HG03469 (cell line): ENCODE data around the gene FXR2.
"Not testable (repeated sequence)": the region's sequence is repeated elsewhere in the genome, so short reads cannot be mapped to it uniquely, and the experiment has no call there.

Source experiments
- ATAC-seq: cut with Tn5 transposase; IDR thresholded peaks from one replicate; pipeline ENCODE4 v1.9.1; 2021; ENCODE audit warnings: mild to moderate bottlenecking, moderate library complexity, moderate number of reproducible peaks; ENCODE audit not compliant: unreplicated experiment

The FXR2 gene

DNA sequence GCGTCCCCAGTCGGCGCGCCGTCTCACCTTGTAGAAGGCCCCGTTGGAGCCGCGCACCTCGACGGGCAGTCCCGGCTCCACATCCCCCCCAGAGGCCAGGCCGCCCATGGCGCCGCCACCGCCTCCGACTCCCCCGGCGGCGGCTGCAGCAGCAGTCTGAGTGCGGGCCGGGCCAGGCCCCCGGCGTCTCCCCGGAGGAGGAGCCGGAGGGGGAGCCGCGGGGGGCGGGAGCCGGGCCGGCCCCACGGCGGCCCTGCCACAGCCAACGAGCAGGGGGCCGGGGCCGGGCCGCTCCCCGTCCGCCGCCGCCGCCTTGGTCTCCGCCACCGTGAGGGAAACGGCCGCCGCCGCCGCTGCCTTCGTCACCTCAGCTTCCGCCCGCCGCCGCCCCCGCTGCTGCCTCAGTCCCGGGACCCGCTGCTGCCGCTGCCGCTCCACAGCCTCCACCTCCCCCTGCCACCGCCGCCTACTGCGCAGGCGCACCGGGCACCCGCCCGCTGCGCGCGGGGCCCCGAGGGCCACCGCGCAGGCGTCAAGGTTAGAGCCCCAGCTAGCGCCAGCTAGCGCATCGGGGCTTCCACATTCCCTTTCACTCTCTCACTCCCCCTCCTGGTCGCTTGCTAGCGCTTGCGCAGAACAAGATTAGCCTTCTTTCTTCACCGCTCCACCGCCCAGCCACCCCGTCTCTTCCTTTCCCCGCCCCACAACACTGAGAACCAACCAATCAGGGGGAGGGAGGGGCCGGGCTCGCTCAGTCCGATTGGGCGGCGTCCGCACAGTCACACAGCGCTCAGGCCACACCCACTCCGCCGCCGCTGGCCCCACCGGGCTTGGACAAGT is at the start of gene FXR2:
Gene FXR2 (minus strand): TSS at position 473 of the 840 bp plus-strand sequence. CDS start 365 bp downstream, at position 108.
- ATAC-seq = peak; percentile 71

GRCh38 chr17:7656958-7657609 is 42.4 kb upstream of the FXR2 start:
- no peak for ATAC-seq

DNA sequence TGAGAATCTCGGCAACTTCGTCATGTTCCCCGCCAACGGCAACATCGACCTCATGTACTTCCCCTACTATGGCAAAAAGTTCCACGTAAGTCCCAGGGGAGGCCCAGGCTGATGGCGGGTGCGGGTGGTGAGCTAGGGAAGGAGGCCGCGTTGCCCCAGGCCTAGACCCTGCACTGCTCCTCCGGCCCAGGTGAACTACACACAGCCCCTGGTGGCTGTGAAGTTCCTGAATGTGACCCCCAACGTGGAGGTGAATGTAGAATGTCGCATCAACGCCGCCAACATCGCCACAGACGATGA is 40.8 kb upstream of the FXR2 start:
- ATAC-seq = no peak

DNA sequence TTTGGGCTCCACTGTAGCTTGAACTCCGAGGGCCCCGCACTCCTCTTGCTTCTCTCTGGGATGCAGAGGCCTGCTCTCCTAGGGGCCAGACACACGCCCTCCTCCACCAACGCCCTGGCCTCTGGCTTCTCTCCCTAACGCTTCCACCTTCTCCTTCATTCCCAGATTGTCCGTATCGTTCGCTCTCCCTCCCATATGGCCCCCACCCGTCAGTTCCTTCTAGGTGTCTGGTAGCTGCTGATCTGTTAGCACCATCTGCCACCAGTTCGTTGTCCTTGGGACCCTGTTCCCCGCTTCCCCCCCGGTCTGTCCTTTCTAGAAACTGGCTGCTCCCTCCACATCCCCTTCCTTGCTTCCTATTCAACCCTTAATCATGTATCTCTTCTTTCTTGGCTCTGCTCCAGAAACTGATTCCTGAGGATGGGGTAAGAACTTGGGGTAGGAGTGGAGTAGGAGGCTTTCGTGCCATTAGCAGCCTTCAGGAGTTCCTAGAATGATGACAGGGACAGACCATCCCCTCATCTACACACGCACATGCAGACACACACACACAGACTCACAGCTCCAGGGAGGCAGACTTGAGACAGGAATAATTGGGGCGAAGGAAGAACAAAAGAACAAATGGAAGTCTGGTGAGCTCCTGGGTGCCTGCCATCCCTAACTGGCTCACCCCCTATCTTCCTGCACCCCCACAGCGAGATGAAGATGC is 40.3 kb upstream of the FXR2 start:
- ATAC-seq = no peak

- no peak for ATAC-seq
Measured at GRCh38 chr17:7652388-7653356, 38.0 kb upstream of the FXR2 start.

GRCh38 chr17:7651665-7652387 is 37.1 kb upstream of the FXR2 start:
- no peak for ATAC-seq

- ATAC-seq = no peak
Measured at GRCh38 chr17:7651097-7651664, 36.5 kb upstream of the FXR2 start.

DNA sequence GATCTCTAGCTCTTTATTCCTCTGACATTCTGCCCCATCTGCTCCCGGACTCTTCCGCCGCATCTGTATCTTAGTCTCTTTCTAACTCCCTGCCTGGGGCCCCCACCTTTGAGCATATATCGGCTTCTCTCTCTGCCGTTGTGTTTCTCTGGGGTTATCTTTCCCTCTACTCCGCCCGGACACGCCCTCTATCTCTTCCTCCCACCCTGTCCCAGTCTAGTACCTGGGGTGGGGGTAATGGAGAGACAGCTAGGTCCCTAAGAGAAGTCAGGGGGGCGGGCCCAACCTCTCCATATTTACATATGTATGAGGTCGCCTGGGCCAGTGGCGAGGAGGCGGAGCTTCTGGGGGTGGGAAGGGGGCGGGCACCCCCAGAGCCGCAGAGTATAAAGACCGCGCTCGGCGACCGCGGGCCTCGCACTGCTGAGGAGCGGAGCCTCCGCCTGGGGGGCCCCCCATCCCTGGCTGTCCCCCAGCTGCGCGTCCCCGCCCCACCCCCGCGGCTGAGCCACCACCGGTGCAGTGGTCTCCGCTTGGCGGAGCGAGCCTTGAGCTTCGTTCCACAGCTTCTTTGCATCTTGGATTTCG is 35.9 kb upstream of the FXR2 start, which contains the start of gene ATP1B2:
Gene ATP1B2 (plus strand): TSS at position 418 of the 588 bp plus-strand sequence. CDS start 593 bp downstream, outside the sequence.
- ATAC-seq = no peak

DNA sequence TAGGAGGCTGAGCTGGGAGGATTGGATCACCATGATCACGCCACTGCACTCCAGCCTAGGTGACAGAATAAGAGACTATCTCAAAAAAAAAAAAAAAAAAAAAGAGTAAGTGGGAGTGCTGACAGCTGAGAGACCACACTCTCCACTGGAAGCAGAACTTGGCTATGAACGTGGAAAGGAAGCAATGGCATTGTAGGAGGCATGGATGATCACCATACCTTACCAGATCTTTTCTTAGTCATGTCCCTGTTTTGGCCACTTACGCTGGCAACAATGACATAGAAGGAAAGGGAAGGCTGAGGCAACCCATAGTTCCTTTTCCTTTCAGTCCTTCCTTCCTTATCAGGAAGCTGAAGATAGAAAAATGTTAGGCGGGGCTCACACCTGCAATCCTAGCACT is 32.3 kb upstream of the FXR2 start:
- no peak for ATAC-seq

DNA sequence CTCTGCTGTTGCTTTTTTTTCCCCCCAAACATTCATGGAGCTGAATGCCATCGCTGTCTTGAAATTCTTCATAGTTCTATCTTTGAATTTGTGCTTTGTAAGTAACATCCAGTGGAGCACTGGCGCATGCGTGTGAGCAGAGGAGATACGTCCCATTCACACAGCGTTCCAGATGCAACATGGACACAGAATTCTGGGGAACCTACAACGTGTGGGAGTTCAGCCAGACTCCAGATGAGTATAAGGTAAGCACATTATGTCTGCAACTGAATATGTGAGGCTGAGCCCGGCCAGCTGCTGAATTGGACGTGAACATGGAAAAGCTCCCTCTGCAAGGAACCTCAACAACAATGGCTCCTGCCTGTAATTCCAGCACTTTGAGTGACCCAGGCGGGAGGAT is 31.8 kb upstream of the FXR2 start:
- no peak for ATAC-seq

GRCh38 chr17:7644775-7645174 is 30.1 kb upstream of the FXR2 start:
- ATAC-seq = no peak

DNA sequence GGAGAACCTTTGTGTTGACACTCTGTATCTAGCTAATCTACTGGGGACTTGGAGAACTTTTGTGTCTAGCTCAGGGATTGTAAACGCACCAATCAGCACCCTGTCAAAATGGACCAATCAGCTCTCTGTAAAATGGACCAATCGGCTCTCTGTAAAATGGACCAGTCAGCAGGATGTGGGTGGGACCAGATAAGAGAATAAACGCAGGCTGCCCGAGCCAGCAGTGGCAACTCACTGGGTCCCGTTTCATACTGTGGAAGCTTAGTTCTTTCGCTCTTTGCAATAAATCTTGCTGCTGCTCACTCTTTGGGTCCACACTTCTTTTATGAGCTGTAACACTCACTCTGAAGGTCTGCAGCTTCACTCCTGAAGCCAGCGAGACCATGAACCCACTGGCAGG is 26.9 kb upstream of the FXR2 start:
- not testable (repeated sequence) for ATAC-seq

DNA sequence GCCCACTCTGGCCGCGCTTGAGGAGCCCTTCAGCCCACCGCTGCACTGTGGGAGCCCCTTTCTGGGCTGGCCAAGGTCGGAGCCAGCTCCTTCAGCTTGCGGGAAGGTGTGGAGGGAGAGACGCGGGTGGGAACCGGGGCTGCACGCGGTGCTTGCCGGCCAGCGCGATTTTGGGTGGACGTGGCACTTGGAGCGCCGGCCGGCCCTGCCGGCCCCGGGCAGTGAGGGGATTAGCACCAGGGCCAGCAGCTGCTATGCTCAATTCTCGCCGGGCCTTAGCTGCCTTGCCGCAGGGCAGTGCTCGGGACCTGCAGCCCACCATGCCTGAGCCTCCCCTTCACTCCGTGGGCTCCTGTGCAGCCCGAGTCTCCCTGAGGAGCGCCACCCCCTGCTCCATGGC is 26.1 kb upstream of the FXR2 start:
- ATAC-seq = no peak

- ATAC-seq = no peak
Measured at GRCh38 chr17:7636163-7636562, 21.5 kb upstream of the FXR2 start.

DNA sequence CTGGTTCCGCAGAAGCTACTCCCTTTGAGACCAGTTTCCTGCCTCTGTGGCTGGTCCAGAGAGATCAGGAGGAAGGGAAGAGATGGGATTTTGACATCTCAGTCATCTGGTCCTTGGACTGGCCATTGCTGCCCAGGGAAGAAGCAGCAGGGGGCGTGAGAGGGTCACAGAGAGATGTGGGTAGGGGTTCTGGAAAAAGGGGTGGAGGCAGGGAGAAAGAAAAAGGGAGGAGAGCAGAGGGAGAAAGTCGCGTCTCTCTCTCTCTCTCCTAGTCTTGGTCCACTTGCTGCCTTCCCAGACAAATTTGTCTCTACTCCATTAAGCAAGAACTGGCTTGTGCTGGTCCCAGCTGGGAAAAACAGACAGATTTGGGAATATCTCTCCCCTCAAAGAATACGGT is 19.7 kb upstream of the FXR2 start:
- ATAC-seq = no peak

GRCh38 chr17:7633093-7633492 is 18.4 kb upstream of the FXR2 start:
- ATAC-seq = no peak

GRCh38 chr17:7632492-7632894 is 17.8 kb upstream of the FXR2 start:
- ATAC-seq = no peak

DNA sequence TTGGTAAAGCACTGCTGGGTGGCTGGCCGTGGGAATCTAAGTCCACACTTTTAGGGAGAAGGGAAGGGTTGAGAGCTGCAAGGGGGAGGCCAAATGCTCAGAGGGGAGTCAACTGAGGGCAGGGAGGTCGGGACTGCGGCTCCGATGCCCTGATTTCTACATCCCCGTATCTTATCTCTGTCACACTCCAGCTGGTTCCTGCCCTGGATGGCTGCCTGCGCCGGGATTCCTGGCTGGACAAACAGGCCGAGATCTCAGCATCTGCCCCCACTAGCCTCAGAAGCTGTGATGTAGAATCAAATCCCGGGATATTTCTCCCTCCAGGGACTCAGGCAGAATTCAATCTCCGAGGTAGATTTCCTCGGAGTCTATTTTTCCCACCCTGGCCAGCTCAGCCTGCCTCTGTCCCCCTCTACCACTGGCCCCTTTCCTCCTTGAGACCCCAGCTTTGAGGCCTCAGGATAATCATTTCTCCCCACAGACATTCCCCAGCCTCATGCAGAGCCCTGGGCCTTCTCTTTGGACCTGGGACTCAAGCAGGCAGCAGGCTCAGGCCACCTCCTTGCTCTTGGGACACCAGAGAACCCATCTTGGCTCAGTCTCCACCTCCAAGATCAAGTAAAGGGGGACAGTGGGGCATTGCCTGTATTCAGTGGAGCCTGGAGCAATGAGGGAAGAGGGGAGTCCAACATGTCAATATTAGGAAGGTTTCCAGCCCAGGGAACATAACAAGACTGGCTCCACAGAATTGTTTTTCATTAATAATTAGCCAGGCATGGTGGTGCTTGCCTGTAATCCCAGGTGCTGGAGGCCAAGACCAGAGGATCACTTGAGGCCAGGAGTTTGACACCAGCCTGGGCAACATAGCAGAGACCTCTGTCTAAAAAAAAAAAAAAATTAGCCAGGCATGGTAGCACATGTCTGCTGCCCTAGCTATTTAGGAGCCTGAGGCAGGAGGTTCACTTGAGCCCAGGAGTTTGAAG is 17.0 kb upstream of the FXR2 start:
- no peak for ATAC-seq
